Measurements from ENCODE around the gene OR2A5. TPM values are rescaled to one million over a fixed set of nuclear protein-coding genes. Genes with fewer than 3 reads are reported as not detected.

OR2A5 gene
- total and polyA plus RNA-seq, 5 donors, result not detected

DNA sequence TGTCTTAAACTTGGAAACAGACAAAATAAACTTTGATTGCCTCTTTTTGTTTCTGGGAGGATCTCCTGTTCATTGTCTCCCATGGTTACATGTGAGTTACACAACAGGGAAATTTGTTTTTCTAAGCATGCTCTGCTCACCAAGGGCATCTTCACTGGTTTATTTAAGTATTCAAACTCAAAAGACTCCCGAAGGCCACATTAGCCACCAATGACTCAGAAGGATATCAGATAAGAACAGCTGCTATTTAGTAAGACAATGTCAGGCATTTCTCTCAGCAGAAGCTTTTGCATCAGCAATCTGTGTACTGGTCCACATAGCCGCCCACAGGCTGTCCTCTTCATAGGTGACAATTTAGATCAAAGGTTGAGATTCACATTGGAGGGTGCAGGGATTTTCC lies 29.3 kb upstream of the OR2A5 start:
- no peak overlapping the region for H3K4me3 ChIP-seq (ENCODE audit: low read length)
- H3K27me3 ChIP-seq (ENCODE audit: control insufficient read depth, insufficient read depth), result no peaks in the 10 kb centered on the region
- WGBS, result 24% methylated on average over 2 of the region's 2 CpGs
- H3K27ac ChIP-seq (ENCODE audit: low read length), result no peak overlapping the region
- peak in 1 of 3 donors; percentile 32 for DNase-seq
- intact Hi-C loops (cut with DNase I), result no loop called here
- ATAC-seq, result peak; percentile 71 to 81
- no peaks in the 10 kb centered on the region for H3K9me3 ChIP-seq (ENCODE audit: control insufficient read depth, low read length)
- peaks cover 1% of the 10 kb centered on the region for H3K4me1 ChIP-seq (ENCODE audit: control insufficient read depth, insufficient read depth, low read length)

DNA sequence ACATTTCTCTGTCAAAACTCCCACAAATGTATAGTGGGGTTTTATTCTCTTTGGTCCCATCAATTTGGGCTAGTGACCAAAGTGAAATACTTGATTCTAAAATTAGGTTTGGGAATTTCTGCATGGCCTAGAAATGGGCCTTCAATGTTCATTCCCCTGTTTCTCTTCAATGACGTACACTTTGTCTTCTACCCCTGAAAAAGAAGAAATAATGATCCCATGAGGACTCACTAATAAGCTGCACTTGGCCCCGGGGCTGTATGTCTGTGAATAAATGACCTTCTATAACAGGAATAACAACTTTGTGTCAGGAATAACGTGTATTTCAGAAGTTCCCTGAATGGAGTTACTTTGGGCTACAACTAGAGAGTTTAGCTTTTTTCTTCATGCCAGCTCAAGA lies 28.4 kb upstream of the OR2A5 start:
- ATAC-seq (peak in 1 of 2 donors; percentile 50), DNase-seq (peak in 1 of 3 donors; percentile 38)
- Histone ChIP-seq H3K4me1 (ENCODE audit: control insufficient read depth, insufficient read depth, low read length) (peaks cover 1% of the 10 kb centered on the region), H3K27me3 (ENCODE audit: control insufficient read depth, insufficient read depth) (no peaks in the 10 kb centered on the region), H3K4me3 (ENCODE audit: low read length) (no peak overlapping the region), H3K27ac (ENCODE audit: low read length) (no peak overlapping the region), H3K9me3 (ENCODE audit: control insufficient read depth, low read length) (no peaks in the 10 kb centered on the region)
- intact Hi-C loops (cut with DNase I), result no loop called here
- 56% methylated on average over 3 of the region's 3 CpGs for WGBS

DNA sequence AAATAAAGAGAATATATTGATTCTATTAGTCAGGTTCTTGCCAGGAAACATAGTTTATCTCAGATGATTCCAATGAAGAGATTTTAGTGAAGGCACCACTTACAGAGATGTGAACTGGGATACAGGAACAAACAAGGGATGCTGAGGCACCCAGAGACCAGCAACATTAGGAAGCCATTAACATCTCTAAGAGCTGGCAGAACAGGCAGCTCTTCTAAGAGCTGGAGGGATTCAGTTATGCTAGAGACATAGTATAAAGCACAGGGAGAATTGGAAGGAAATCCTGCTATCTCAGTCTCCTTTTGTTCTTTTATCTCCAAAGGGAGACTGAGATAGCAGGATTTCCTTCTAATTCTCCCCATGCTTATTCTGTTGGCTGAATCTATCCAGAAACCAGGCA lies 26.6 kb upstream of the OR2A5 start:
- DNase-seq (no peak), ATAC-seq (no peak)
- no peaks in the 10 kb centered on the region for H3K9me3 ChIP-seq (ENCODE audit: control insufficient read depth, low read length)
- no peaks in the 10 kb centered on the region for H3K27me3 ChIP-seq (ENCODE audit: control insufficient read depth, insufficient read depth)
- no peak overlapping the region for H3K27ac ChIP-seq (ENCODE audit: low read length)
- intact Hi-C loops (cut with DNase I), result no loop called here
- no peak overlapping the region for H3K4me3 ChIP-seq (ENCODE audit: low read length)
- H3K4me1 ChIP-seq (ENCODE audit: control insufficient read depth, insufficient read depth, low read length), result peaks cover 1% of the 10 kb centered on the region

DNA sequence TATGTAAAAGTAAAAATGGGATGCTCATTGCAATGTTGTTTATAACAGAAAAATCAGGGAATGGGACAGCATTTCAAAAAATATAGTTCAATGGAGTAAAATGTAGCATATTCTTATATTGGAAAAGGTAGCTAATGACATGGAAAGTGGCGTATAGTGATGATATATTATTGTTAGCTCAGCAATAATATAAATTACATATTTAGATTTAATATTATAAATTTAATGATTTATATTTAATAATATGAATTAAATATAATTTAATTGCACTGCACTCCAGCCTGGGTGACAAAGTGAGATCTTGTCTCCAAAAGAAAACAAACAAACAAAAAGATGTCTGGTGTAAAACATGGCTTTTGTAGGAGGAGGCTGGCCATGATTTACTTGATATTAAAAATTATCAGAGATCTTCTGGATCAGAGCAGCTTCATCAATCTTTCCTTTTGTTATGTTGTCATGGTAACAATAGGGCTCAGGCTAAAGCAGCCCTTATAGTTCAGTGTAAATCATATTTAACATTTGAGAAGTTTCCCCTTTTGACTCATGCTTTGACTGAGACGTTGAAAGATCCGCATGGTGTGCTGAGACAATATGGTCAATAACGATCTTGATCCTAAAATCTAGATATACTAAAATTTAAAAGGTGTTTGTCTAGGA lies 25.4 kb upstream of the OR2A5 start:
- H3K4me1 ChIP-seq (ENCODE audit: control insufficient read depth, insufficient read depth, low read length), result peaks cover 1% of the 10 kb centered on the region
- WGBS, result 88% methylated on average over 4 of the region's 4 CpGs
- no peak overlapping the region for H3K27ac ChIP-seq (ENCODE audit: low read length)
- H3K9me3 ChIP-seq (ENCODE audit: control insufficient read depth, low read length), result no peaks in the 10 kb centered on the region
- H3K27me3 ChIP-seq (ENCODE audit: control insufficient read depth, insufficient read depth), result no peaks in the 10 kb centered on the region
- intact Hi-C loops (cut with DNase I), result no loop called here
- no peak overlapping the region for H3K4me3 ChIP-seq (ENCODE audit: low read length)
- no peak for ATAC-seq
- DNase-seq, result no peak

DNA sequence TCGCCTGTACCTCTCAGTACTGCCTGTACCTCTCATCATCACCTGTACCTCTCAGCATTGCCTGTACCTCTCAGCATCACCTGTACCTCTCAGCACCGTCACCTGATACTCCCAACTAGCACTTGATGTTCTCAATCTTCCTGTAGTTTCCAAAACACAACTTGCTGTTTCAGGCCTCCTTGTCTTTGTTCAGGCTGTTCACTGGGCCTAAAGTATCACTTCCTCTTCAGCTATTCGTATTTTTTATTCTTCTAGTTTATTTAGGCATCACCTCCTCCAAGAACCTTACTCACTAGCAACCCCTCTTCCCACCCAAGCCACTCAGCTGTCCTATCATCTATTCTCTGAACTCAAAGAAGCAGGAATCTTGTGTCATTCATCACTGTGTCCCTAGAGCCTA lies 24.5 kb upstream of the OR2A5 start:
- Histone ChIP-seq H3K9me3 (ENCODE audit: control insufficient read depth, low read length) (no peaks in the 10 kb centered on the region), H3K4me1 (ENCODE audit: control insufficient read depth, insufficient read depth, low read length) (no peaks in the 10 kb centered on the region), H3K27ac (ENCODE audit: low read length) (no peak overlapping the region), H3K27me3 (ENCODE audit: control insufficient read depth, insufficient read depth) (no peaks in the 10 kb centered on the region), H3K4me3 (ENCODE audit: low read length) (no peak overlapping the region)
- DNase-seq (no peak), ATAC-seq (no peak)
- 76% methylated on average over 3 of the region's 3 CpGs for WGBS
- intact Hi-C loops (cut with DNase I), result no loop called here

DNA sequence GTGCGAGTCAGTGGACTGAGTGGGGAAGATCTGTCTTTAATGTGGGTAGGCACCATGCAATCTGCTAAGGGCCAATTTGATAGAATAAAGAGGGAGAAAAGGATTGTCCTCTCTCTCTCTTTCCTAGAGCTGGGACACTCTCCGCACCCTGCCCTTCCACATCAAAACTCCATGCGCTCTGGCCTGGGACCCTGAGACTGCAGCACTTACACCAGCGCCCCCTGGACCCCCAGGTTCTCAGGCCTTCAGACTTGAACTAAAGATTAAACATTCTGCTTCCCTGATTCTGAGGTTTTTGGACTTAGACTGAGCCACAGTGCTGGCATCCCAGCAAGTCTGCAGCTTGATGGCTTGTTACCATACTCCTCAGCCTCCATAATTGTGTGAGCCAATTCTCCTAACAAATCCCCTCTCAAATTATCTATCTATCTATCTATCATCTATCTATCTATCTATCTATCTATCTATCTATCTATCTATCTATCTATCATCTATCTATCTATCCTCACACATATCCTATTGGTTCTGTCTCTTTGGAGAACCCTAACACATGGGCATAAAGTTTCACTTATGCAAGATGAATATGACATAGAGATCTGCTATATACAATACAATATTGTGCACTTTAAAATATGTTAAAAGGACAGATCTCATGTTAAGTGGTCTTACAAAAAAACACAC lies 22.4 kb upstream of the OR2A5 start:
- Histone ChIP-seq H3K9me3 (ENCODE audit: control insufficient read depth, low read length) (no peaks in the 10 kb centered on the region), H3K27ac (ENCODE audit: low read length) (no peak overlapping the region), H3K4me3 (ENCODE audit: low read length) (no peak overlapping the region), H3K27me3 (ENCODE audit: control insufficient read depth, insufficient read depth) (no peaks in the 10 kb centered on the region), H3K4me1 (ENCODE audit: control insufficient read depth, insufficient read depth, low read length) (no peaks in the 10 kb centered on the region)
- no peak for DNase-seq
- no peak for ATAC-seq
- intact Hi-C loops (cut with DNase I), result no loop called here
- 55% methylated on average over 4 of the region's 4 CpGs for WGBS

DNA sequence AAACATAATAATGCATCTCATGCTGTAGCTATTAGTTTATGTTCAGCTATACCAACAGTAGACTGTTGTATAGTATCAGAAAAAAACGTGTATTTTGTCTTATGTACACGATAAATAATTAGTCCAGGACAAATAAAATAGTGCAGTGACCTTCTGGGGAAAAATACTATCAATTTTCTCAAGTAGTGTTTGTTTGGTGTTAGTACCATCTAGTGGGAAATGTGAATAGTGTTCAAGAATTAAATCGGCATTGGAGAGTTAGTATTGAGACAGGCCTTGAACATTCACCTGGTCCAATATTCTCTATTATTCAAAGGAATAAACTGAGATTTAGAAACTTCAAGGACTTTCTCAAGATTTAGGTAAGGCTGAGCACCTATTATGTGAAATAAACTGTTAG lies 21.7 kb upstream of the OR2A5 start:
- H3K27ac ChIP-seq (ENCODE audit: low read length), result no peak overlapping the region
- ATAC-seq (no peak), DNase-seq (no peak)
- intact Hi-C loops (cut with DNase I), result no loop called here
- H3K4me1 ChIP-seq (ENCODE audit: control insufficient read depth, insufficient read depth, low read length), result no peaks in the 10 kb centered on the region
- no peaks in the 10 kb centered on the region for H3K9me3 ChIP-seq (ENCODE audit: control insufficient read depth, low read length)
- WGBS, result 14% methylated on average over 3 of the region's 3 CpGs
- H3K27me3 ChIP-seq (ENCODE audit: control insufficient read depth, insufficient read depth), result no peaks in the 10 kb centered on the region
- no peak overlapping the region for H3K4me3 ChIP-seq (ENCODE audit: low read length)

DNA sequence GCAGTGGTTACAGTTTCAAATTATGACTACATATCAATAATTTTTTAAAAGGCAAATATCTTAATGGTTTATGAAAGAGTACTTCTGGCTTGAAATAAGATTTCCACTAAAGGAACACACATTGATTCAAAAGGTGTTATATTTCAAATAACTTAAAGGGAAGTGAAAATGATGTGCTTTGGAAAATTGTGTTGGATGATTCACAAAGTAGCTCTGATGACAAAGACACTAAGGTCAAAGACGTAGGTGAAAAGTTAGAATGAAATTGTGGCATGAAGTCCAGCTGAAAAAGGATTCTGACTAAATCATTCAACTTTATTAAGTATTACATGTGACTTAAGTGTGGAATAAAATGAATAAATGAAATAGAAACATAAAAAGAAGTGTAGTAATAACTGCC lies 20.8 kb upstream of the OR2A5 start:
- H3K4me3 ChIP-seq (ENCODE audit: low read length), result no peak overlapping the region
- ATAC-seq (no peak), DNase-seq (no peak)
- no peaks in the 10 kb centered on the region for H3K27me3 ChIP-seq (ENCODE audit: control insufficient read depth, insufficient read depth)
- no peaks in the 10 kb centered on the region for H3K4me1 ChIP-seq (ENCODE audit: control insufficient read depth, insufficient read depth, low read length)
- intact Hi-C loops (cut with DNase I), result no loop called here
- whole genome bisulfite sequencing, result 53% methylated on average over 1 of the region's 1 CpG
- H3K9me3 ChIP-seq (ENCODE audit: control insufficient read depth, low read length), result no peaks in the 10 kb centered on the region
- H3K27ac ChIP-seq (ENCODE audit: low read length), result no peak overlapping the region

DNA sequence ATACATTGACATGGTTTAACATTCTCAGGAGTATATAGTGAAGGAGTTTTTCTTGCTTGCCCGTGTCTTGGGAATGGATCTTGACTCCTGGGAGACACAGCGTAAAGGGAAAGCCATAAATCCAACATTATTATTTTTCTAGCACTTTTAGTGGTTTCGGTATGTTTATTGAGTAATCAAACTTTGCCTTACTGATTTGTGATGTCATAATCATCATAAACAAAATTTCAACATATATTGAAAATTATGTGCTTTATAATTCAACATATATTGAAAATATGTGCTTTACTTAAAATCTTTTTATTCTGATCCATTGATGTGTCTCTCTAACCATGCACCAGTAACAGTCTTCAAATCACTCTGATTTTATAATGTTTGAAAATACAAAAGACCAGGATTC lies 20.2 kb upstream of the OR2A5 start:
- WGBS, result 90% methylated on average over 3 of the region's 3 CpGs
- H3K4me3 ChIP-seq (ENCODE audit: low read length), result no peak overlapping the region
- H3K4me1 ChIP-seq (ENCODE audit: control insufficient read depth, insufficient read depth, low read length), result no peaks in the 10 kb centered on the region
- no peaks in the 10 kb centered on the region for H3K27me3 ChIP-seq (ENCODE audit: control insufficient read depth, insufficient read depth)
- intact Hi-C loops (cut with DNase I), result no loop called here
- H3K27ac ChIP-seq (ENCODE audit: low read length), result no peak overlapping the region
- DNase-seq, result no peak
- no peak for ATAC-seq
- no peaks in the 10 kb centered on the region for H3K9me3 ChIP-seq (ENCODE audit: control insufficient read depth, low read length)

DNA sequence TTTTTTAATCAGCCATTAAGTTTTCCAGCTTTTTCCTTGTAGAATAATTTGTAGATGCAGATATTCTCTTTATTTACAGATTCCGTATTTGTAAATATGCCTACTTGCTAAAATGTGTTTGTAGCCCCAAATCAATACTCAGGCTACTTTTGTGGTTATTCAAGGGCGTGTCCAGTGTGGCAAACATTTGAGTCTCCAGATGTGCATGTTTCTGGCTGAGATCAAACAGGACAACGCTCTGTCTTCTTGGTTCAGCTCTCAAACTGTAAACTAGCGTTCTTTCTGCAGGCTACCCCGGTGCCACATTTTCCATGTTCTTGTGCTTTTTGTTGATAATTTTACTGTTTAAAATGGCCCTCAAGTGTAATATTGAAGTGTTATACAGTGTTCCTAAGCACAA lies 16.2 kb upstream of the OR2A5 start:
- H3K27ac ChIP-seq (ENCODE audit: low read length), result no peak overlapping the region
- no peak for ATAC-seq
- no peaks in the 10 kb centered on the region for H3K9me3 ChIP-seq (ENCODE audit: control insufficient read depth, low read length)
- H3K27me3 ChIP-seq (ENCODE audit: control insufficient read depth, insufficient read depth), result no peaks in the 10 kb centered on the region
- no peak for DNase-seq
- intact Hi-C loops (cut with DNase I), result no loop called here
- H3K4me3 ChIP-seq (ENCODE audit: low read length), result no peak overlapping the region
- no peaks in the 10 kb centered on the region for H3K4me1 ChIP-seq (ENCODE audit: control insufficient read depth, insufficient read depth, low read length)
- 85% methylated on average over 5 of the region's 5 CpGs for WGBS

DNA sequence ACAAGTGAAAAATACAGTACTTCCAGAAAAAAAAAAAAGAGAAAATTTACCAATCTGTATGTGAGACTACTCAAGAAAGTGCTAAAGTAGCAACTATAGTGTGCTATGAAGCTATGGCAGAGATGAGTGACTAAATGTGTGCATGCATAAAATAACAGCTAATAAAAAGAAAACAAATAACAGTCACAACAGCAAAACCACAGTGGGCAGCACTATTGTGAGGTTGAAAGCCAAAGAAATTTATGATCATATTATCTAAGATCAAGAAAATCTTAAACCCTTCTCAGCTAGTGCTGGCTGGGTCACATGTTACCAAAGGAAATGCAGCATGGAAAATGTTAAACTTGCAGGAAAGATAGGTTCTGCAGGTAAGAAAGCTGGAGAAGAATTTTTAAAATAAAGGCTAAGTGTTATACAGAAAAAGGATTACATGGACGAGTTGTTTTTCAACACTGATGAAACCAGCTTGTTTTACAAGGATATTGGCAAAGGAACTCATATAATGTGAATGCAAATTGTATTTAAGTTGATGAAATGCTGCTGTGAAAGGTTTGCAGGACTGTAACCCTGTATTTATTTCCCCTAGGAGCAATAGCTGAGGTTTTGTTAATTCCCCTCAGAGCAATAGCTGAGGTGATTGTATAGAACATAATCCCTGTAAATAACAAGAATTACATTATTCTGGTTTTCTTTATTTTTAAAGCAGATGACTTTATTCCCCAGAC lies 15.6 kb upstream of the OR2A5 start:
- Histone ChIP-seq H3K4me3 (ENCODE audit: low read length) (no peak overlapping the region), H3K4me1 (ENCODE audit: control insufficient read depth, insufficient read depth, low read length) (no peaks in the 10 kb centered on the region), H3K9me3 (ENCODE audit: control insufficient read depth, low read length) (no peaks in the 10 kb centered on the region), H3K27me3 (ENCODE audit: control insufficient read depth, insufficient read depth) (no peaks in the 10 kb centered on the region), H3K27ac (ENCODE audit: low read length) (no peak overlapping the region)
- WGBS, result 47% methylated on average over 1 of the region's 1 CpG
- intact Hi-C loops (cut with DNase I), result no loop called here
- DNase-seq (no peak), ATAC-seq (no peak)

Measured in right cardiac atrium (tissue), 5 donors.